NB4 (cell line): Measurements from ENCODE around the gene ROR2.

ENCODE experiments used
- DNase-seq: peaks from one replicate; pipeline ENCODE4 v3.0.0; 2010; ENCODE audit warnings: low read depth
- H3K4me3 ChIP-seq: one replicate; pipeline ENCODE4 v1.5.1; 2011; ENCODE audit warnings: mild to moderate bottlenecking, low read depth, low read length, moderate library complexity
- CTCF ChIP-seq: IDR thresholded peaks from one replicate; pipeline ENCODE4 v1.5.1; 2012; ENCODE audit warnings: low read depth, low read length
- MYC ChIP-seq: IDR thresholded peaks from 2 replicates; pipeline ENCODE4 v1.6.1; 2011; ENCODE audit warnings: low read depth, low read length
- POLR2A ChIP-seq: IDR thresholded peaks from 2 replicates; pipeline ENCODE4 v1.6.1; 2011; ENCODE audit warnings: mild to moderate bottlenecking; ENCODE audit not compliant: insufficient read length; ENCODE audit errors: extremely low read depth
- TF ChIP-seq, protein P1 (sequence below): IDR thresholded peaks from 2 replicates; pipeline ENCODE4 v1.6.1; 2011; ENCODE audit warnings: low read depth, low read length

Gene ROR2

DNA sequence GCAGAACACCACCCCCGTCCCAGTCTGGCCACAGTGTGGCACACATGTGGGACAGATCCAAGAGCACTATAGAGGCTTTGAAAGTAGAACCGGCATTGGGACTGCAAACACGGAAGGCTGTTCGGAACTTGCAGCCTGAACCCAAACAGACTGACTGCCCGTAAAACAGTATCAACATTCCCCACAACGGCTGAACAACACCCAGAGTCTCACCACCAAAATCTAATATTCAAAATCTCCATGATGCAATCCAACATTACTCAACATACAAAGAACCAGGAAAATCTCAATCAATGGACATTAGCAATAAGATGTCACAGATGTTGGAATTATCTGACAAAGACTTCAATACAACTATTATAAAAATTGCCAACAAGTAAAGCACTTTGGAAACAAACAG lies 82.3 kb downstream of the ROR2 start:
- TF ChIP-seq CTCF (no peak), POLR2A (no peak), MYC (no peak)
- TF ChIP-seq, protein P1, sequence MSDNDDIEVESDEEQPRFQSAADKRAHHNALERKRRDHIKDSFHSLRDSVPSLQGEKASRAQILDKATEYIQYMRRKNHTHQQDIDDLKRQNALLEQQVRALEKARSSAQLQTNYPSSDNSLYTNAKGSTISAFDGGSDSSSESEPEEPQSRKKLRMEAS: no peak
- H3K4me3 ChIP-seq: no peak overlapping the region
- no peak for DNase-seq

- TF ChIP-seq POLR2A: no peak
- no peak for TF ChIP-seq MYC
- TF ChIP-seq, protein P1: no peak
- no peak for TF ChIP-seq CTCF
- no peak for DNase-seq
- H3K4me3 ChIP-seq: no peak overlapping the region
Observed at GRCh38 chr9:91865041-91865440, 85.0 kb downstream of the ROR2 start.

DNA sequence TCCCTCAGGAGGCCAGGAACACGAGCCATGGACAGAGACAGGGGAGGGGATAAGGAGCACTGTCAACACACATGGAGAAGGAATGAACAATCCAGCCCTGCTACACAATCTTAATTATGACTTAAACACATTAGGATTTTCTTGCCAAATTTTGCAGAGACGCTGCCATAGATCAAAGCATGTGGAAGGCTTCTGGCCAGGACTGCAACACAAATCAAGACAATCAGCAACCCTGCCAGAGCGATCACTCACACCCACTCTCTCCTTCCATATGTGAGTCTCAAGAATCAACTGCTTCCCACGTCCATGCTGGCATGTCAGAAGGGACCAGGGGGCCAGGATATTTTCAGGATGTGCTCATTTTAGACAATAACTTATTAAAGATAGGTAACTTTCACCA lies 85.6 kb downstream of the ROR2 start:
- no peak for DNase-seq

GRCh38 chr9:91863469-91863868 lies 86.6 kb downstream of the ROR2 start:
- no peak for DNase-seq
- no peak overlapping the region for H3K4me3 ChIP-seq
- TF ChIP-seq MYC (no peak), POLR2A (no peak), CTCF (no peak)
- TF ChIP-seq, protein P1: no peak

More for the DNA sequence above, 85.6 kb downstream of the ROR2 start:
- TF ChIP-seq MYC (no peak), POLR2A (no peak), CTCF (no peak)
- TF ChIP-seq, protein P1: no peak
- no peak overlapping the region for H3K4me3 ChIP-seq

DNA sequence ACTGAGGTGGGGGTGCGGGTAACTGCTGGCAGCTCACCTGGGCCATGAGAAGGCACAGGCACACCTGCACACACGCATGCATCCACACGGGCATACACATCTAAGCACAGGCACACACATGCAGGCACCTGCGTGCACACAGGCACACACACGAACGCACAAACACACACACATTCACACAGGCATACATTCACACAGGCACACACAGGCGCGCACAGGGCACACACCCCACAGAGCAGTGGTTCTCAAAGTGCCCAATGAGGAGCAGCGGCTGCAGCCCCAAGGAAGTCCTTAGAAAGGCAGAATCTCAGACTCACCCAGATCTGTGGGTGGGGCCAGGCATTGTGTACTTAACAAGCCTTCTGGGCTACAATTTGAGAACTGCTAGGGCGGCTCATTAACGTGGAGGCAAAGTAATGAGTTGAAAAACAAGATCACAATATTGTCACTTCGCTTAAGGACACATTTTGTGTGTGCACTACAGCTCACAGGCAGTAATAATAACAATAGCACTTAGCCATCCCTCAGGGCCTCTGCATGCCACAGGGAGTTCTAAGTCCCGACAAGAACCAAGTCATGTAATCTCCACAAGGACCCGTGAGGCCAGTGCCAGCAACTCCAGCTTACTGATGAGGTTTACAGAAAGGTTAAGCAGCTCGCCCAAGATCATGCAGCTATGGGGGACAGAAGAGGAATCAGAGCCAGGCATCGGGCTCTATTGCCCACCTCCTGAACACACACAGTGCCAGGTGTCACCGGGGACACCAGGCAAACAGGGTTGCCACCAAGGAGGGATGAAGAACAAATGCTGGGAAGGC lies 91.6 kb downstream of the ROR2 start:
- peak; percentile 18 for DNase-seq
- no peak overlapping the region for H3K4me3 ChIP-seq
- TF ChIP-seq CTCF (no peak), MYC (no peak), POLR2A (no peak)
